SK-N-SH (cell line): ENCODE results near the gene TMEM232. TPM values are rescaled to one million over a fixed set of nuclear protein-coding genes. Genes with fewer than 3 reads are reported as not detected.

Source experiments
- CTCF ChIA-PET: fragments of 300-600, 350-600 bp; formaldehyde crosslinking; extraction: SDS; loops from one replicate; lab custom pipeline; 2021; lab: Yijun Ruan, JAX
- POLR2A ChIA-PET: fragments of 350-600 bp; sonication (Branson Sonifier 250); formaldehyde crosslinking; extraction: SDS; loops from one replicate; lab custom pipeline; 2020; ENCODE audit warnings: antibody characterized with exemption, inconsistent platforms; lab: Yijun Ruan, JAX
- DNase-seq: peaks from one replicate; pipeline ENCODE4 v3.0.0; 2012
- H2AFZ ChIP-seq: fragments of 200-600 bp; sonication (generic); 2 replicates; pipeline ENCODE4 v1.8.1; 2016; ENCODE audit warnings: antibody characterized with exemption, mild to moderate bottlenecking, low read depth
- H3F3A ChIP-seq: fragments of 200-600 bp; sonication (generic); replicated peaks from 2 replicates; pipeline ENCODE3; 2016; ENCODE audit warnings: antibody characterized with exemption, mild to moderate bottlenecking; ENCODE audit not compliant: insufficient read depth
- H3K27ac ChIP-seq, 2 experiments: fragments of 200-500 bp in 1 of 2; fragments of 200-600 bp in 1 of 2; sonication (Bioruptor generic) in 1 of 2; sonication (generic), shearing (Covaris generic) in 1 of 2; 2 replicates each; pipeline versions ENCODE4 v1.5.1 to v1.6.1; 2014 to 2016; ENCODE audit warnings: low read depth in 2 of 2, inconsistent platforms in 1 of 2, low read length in 1 of 2, mild to moderate bottlenecking in 1 of 2, mixed read lengths in 1 of 2
- H3K27me3 ChIP-seq: fragments of 200-600 bp; sonication (generic), shearing (Covaris generic); 2 replicates; pipeline ENCODE4 v1.6.1; 2016; ENCODE audit warnings: mixed run types; ENCODE audit not compliant: insufficient read depth
- H3K36me3 ChIP-seq, 2 experiments: fragments of 200-500 bp in 1 of 2; fragments of 200-600 bp in 1 of 2; sonication (Bioruptor generic) in 1 of 2; sonication (generic) in 1 of 2; replicated peaks in 1 of 2; 2 replicates each; pipeline versions ENCODE3 to v1.5.1; 2014 to 2016; ENCODE audit warnings: low read length in 1 of 2, mild to moderate bottlenecking in 1 of 2; ENCODE audit not compliant: insufficient read depth in 2 of 2, control insufficient read depth in 1 of 2
- H3K4me1 ChIP-seq, 2 experiments: fragments of 200-500 bp in 1 of 2; fragments of 200-600 bp in 1 of 2; sonication (Bioruptor generic) in 1 of 2; sonication (generic), shearing (Covaris generic) in 1 of 2; 2 replicates each; pipeline versions ENCODE4 v1.5.1 to v1.6.1; 2014 to 2016; ENCODE audit warnings: low read depth in 1 of 2, low read length in 1 of 2, mixed run types in 1 of 2; ENCODE audit not compliant: insufficient read depth in 2 of 2, control insufficient read depth in 1 of 2
- H3K4me2 ChIP-seq: fragments of 200-600 bp; sonication (generic), shearing (Covaris generic); 2 replicates; pipeline ENCODE4 v1.6.1; 2017; ENCODE audit warnings: mixed run types
- H3K4me3 ChIP-seq, 2 experiments: fragments of 200-500 bp in 1 of 2; fragments of 200-600 bp in 1 of 2; sonication (Bioruptor generic) in 1 of 2; sonication (generic), shearing (Covaris generic) in 1 of 2; 2 replicates each; pipeline versions ENCODE4 v1.5.1 to v1.8.1; 2014 to 2016; ENCODE audit warnings: low read depth in 2 of 2, inconsistent platforms in 1 of 2, low read length in 1 of 2, mild to moderate bottlenecking in 1 of 2, mixed read lengths in 1 of 2, moderate library complexity in 1 of 2
- H3K79me2 ChIP-seq: fragments of 200-600 bp; sonication (generic); 2 replicates; pipeline ENCODE4 v1.8.1; 2017; ENCODE audit warnings: mild to moderate bottlenecking; ENCODE audit not compliant: insufficient read depth
- H3K9ac ChIP-seq: fragments of 200-600 bp; sonication (generic); 2 replicates; pipeline ENCODE4 v1.6.1; 2017; ENCODE audit warnings: mixed run types
- H3K9me2 ChIP-seq: fragments of 200-600 bp; sonication (generic); 2 replicates; pipeline ENCODE4 v1.6.1; 2017; ENCODE audit warnings: mixed run types
- H3K9me3 ChIP-seq: fragments of 200-600 bp; sonication (generic); 2 replicates; pipeline ENCODE4 v1.6.1; 2017; ENCODE audit warnings: mixed run types, mild to moderate bottlenecking, moderate library complexity
- H4K20me1 ChIP-seq: fragments of 200-600 bp; sonication (generic); 2 replicates; pipeline ENCODE4 v1.6.1; 2017; ENCODE audit warnings: mild to moderate bottlenecking, mixed run types; ENCODE audit not compliant: insufficient read depth
- CHD2 ChIP-seq: fragments of 150-350 bp; IDR thresholded peaks from 2 replicates; pipeline ENCODE4 v1.6.1; 2018; ENCODE audit warnings: low read length; ENCODE audit not compliant: partially characterized antibody
- ELF1 ChIP-seq: IDR thresholded peaks from 2 replicates; pipeline ENCODE4 v1.4.0; 2012
- EP300 ChIP-seq, 2 experiments: IDR thresholded peaks; 2 replicates each; pipeline versions ENCODE4 v1.4.0 to v1.6.1; 2012; ENCODE audit warnings: borderline replicate concordance in 1 of 2, low read depth in 1 of 2, low read length in 1 of 2
- EZH2phosphoT487 ChIP-seq: fragments of 200-600 bp; sonication (generic); IDR thresholded peaks from 2 replicates; pipeline ENCODE4 v1.6.1; 2017; ENCODE audit warnings: low read depth, mixed run types, mild to moderate bottlenecking, antibody characterized with exemption, moderate library complexity, borderline replicate concordance
- GABPA ChIP-seq: IDR thresholded peaks from 2 replicates; pipeline ENCODE4 v1.4.0; 2012; ENCODE audit warnings: low read depth, mild to moderate bottlenecking
- JUND ChIP-seq: IDR thresholded peaks from 2 replicates; pipeline ENCODE4 v1.4.0; 2012
- MEF2A ChIP-seq: IDR thresholded peaks from 2 replicates; pipeline ENCODE4 v1.4.0; 2012; ENCODE audit warnings: low read depth, borderline replicate concordance
- NFIC ChIP-seq: IDR thresholded peaks from 2 replicates; pipeline ENCODE4 v1.4.0; 2012; ENCODE audit warnings: borderline replicate concordance
- NRF1 ChIP-seq: IDR thresholded peaks from 2 replicates; pipeline ENCODE4 v1.6.1; 2012; ENCODE audit warnings: low read depth, mild to moderate bottlenecking, low read length
- POLR2AphosphoS5 ChIP-seq: IDR thresholded peaks from 2 replicates; pipeline ENCODE4 v1.6.1; 2012; ENCODE audit warnings: low read depth, low read length
- RAD21 ChIP-seq: IDR thresholded peaks from 2 replicates; pipeline ENCODE4 v1.6.1; 2012; ENCODE audit warnings: mild to moderate bottlenecking, low read length
- RCOR1 ChIP-seq: fragments of 150-350 bp; IDR thresholded peaks from 2 replicates; pipeline ENCODE4 v1.6.1; 2017; ENCODE audit warnings: antibody characterized with exemption, low read length
- RFX5 ChIP-seq: IDR thresholded peaks from 2 replicates; pipeline ENCODE4 v1.6.1; 2012; ENCODE audit warnings: mild to moderate bottlenecking, improper control_type of control experiment, low read length
- RXRA ChIP-seq: IDR thresholded peaks from 2 replicates; pipeline ENCODE4 v1.4.0; 2012; ENCODE audit warnings: low read depth, mild to moderate bottlenecking, borderline replicate concordance
- SIN3A ChIP-seq: IDR thresholded peaks from 2 replicates; pipeline ENCODE4 v1.6.1; 2012; ENCODE audit warnings: low read depth, mild to moderate bottlenecking, low read length, moderate library complexity, borderline replicate concordance
- SMC3 ChIP-seq: IDR thresholded peaks from 2 replicates; pipeline ENCODE4 v1.6.1; 2012; ENCODE audit warnings: low read depth, low read length, improper control_type of control experiment
- TCF12 ChIP-seq: IDR thresholded peaks from 2 replicates; pipeline ENCODE4 v1.4.0; 2012
- TEAD4 ChIP-seq: IDR thresholded peaks from 2 replicates; pipeline ENCODE4 v1.4.0; 2012; ENCODE audit warnings: mild to moderate bottlenecking, borderline replicate concordance; ENCODE audit not compliant: insufficient read depth
- WGBS: methylation state at CpG from one replicate; pipeline ENCODE4 v1.1.6; 2017; ENCODE audit warnings: low lambda C conversion rate; 5-methylcytosine and 5-hydroxymethylcytosine counted together
- polyA plus RNA-seq, 3 experiments: library from polyadenylated mRNA; depleted of rRNA; stranded (reverse); fragments of >200 nt; gene quantifications; 2 replicates each; pipeline ENCODE4 v1.2.3, GENCODE V29; 2012
- TF ChIP-seq, protein P1 (sequence below): fragments of 150-350 bp; IDR thresholded peaks from 2 replicates; pipeline ENCODE4 v1.6.1; 2017; ENCODE audit warnings: antibody characterized with exemption, low read length, low read depth, borderline replicate concordance
- TF ChIP-seq, protein P2 (sequence below): fragments of 150-350 bp; IDR thresholded peaks from 2 replicates; pipeline ENCODE4 v1.6.1; 2016; ENCODE audit warnings: mild to moderate bottlenecking, low read depth, low read length
- TF ChIP-seq, protein P3 (sequence below): IDR thresholded peaks from 2 replicates; pipeline ENCODE4 v1.4.0; 2012; ENCODE audit warnings: low read depth, borderline replicate concordance

Gene TMEM232
- polyA plus RNA-seq, 1 of the 3 experiments (the other 2 are of a cell fraction) = 0.66 TPM

DNA sequence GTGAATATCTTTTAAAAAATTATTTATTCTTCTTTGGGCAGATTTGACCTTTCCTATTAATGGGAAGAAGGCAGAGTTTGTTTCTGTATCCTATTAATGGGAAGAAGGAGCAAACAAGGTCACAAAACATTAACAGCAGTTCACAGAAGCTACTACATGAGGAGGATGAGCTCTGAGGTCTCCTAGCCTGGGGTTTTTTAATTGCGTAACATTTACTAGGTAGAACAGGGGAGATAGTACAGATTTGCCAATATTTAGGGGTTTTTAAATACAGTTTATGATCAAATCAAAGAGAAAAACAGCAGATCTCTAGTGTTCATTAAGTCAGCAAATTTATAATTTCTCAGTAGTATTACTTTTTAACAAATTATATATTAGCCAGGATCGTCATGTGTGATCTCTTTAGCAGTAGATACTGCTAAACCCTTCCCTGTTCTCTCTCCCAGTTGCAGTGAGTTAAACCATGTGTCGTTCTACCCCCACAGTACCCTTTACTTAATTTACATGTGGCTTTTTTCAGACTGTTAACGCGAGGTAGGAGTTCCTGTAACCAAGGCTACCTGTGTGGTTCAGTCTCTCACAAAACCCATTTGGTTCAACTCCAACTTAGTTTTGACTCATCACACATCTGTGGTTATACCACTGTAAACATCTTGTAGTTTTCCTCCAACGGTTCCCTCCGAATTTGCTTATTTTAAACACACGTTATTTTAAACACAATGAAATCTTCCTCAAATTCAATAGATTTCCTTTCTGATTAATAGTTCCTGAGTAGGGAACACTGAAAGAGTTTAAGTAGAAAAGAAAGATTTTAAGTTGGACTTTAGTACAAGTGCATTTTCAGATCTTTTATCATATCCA is 25.7 kb upstream of the TMEM232 start:
- ChIA-PET POLR2A (no interaction called here), CTCF (interaction anchor here (1.0 kb wide), 1 partner anchor 11 kb away, joined by 3 read pairs; no protein-coding TSS in a partner anchor)
- Histone ChIP-seq H3K4me3 (no peak overlapping the region), H3K9me2 (no peaks in the 10 kb centered on the region), H3K4me1 (no peaks in the 10 kb centered on the region), H3K9ac (no peak overlapping the region), H3K27me3 (no peaks in the 10 kb centered on the region), H3K36me3 (peaks cover 47 to 87% of the 10 kb centered on the region in 2 experiments), H3K4me2 (no peak overlapping the region), H2AFZ (no peak overlapping the region; the same call in 1 of the 2 replicates), H3K9me3 (no peaks in the 10 kb centered on the region), H3K79me2 (no peaks in the 10 kb centered on the region), H3K27ac (no peak overlapping the region), H4K20me1 (no peaks in the 10 kb centered on the region), H3F3A (peaks cover 18% of the 10 kb centered on the region)
- TF ChIP-seq, protein P1, sequence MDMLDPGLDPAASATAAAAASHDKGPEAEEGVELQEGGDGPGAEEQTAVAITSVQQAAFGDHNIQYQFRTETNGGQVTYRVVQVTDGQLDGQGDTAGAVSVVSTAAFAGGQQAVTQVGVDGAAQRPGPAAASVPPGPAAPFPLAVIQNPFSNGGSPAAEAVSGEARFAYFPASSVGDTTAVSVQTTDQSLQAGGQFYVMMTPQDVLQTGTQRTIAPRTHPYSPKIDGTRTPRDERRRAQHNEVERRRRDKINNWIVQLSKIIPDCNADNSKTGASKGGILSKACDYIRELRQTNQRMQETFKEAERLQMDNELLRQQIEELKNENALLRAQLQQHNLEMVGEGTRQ = no peak
- no peak for TF ChIP-seq TCF12
- 95% methylated on average over 8 of the region's 8 CpGs for WGBS
- no peak for DNase-seq

DNA sequence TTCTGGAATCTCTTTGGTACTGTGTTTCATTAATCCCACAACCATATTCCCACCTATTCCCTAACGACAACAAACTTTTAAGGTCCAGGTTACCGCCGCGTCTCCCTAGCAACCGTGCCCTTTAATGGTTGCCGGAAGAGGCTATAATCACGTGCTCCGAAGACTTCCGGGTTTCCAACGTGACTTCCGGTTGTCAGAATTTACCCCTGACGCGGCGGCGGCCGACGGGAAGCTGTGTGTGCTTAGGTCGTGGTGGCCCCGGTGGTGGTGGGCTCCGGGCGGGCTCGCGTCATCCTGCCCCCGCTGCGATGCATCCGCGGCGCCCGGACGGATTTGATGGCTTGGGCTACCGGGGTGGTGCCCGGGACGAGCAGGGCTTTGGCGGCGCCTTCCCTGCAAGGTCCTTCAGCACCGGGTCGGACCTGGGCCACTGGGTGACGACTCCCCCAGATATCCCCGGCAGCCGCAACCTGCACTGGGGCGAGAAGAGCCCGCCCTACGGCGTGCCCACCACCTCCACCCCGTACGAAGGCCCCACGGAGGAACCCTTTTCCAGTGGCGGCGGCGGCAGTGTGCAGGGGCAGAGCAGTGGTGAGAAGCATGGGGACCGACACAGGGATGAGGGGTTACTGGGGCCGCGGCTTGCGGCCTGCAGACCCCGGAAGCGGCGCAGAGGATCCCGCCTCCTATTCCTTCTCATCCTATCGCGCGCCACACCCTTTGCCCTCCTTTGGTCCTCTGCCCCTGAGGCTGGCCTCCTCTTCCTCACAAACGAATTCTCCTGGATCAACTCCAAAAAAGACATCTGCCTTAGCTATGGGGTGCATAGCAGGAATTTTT is 12.6 kb upstream of the TMEM232 start, which contains the start of gene SLC25A46:
Gene SLC25A46 (plus strand): TSS at position 196 of the 840 bp plus-strand sequence. CDS start 113 bp downstream, at position 309.
- H2AFZ ChIP-seq = peak within 1 kb of the TSS; percentile 90
- peaks cover 16 to 17% of the 10 kb centered on the region in 2 experiments for H3K36me3 ChIP-seq
- H3K9ac ChIP-seq = peak within 1 kb of the TSS; percentile 59
- POLR2A ChIA-PET = interaction anchor here (1.3 to 1.4 kb wide), 2 partner anchors 12 to 126 kb away, joined by 3 read pairs; no protein-coding TSS in a partner anchor
- 1% methylated on average over 44 of the region's 62 CpGs for WGBS
- CTCF ChIA-PET = interaction anchor here (0.9 to 4.0 kb wide), 2 partner anchors 17 to 755 kb away, joined by 3 to 22 read pairs; no protein-coding TSS in a partner anchor
- peak within 1 kb of the TSS; percentile 79 for H3K4me2 ChIP-seq
- H3K9me2 ChIP-seq = no peaks in the 10 kb centered on the region
- H3F3A ChIP-seq = peaks cover 8% of the 10 kb centered on the region
- DNase-seq = peak; percentile 85
- no peaks in the 10 kb centered on the region for H3K9me3 ChIP-seq
- H4K20me1 ChIP-seq = no peaks in the 10 kb centered on the region
- H3K4me1 ChIP-seq = no peaks in the 10 kb centered on the region; a peak in 1 of 4 replicates
- H3K4me3 ChIP-seq = peak within 1 kb of the TSS; percentile 57 to 74
- H3K27me3 ChIP-seq = no peaks in the 10 kb centered on the region
- H3K79me2 ChIP-seq = peaks cover 43% of the 10 kb centered on the region
- H3K27ac ChIP-seq = peak within 1 kb of the TSS; percentile 77 to 85
- TF ChIP-seq, protein P2, sequence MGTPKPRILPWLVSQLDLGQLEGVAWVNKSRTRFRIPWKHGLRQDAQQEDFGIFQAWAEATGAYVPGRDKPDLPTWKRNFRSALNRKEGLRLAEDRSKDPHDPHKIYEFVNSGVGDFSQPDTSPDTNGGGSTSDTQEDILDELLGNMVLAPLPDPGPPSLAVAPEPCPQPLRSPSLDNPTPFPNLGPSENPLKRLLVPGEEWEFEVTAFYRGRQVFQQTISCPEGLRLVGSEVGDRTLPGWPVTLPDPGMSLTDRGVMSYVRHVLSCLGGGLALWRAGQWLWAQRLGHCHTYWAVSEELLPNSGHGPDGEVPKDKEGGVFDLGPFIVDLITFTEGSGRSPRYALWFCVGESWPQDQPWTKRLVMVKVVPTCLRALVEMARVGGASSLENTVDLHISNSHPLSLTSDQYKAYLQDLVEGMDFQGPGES = no peak
- TF ChIP-seq MEF2A = no peak
- no peak for TF ChIP-seq RAD21
- peak; percentile 76; the same call in 1 of the 2 replicates for TF ChIP-seq POLR2AphosphoS5
- no peak for TF ChIP-seq EZH2phosphoT487
- peak; percentile 97 for TF ChIP-seq ELF1
- no peak for TF ChIP-seq RCOR1
- peak; percentile 48; the same call in 1 of the 2 replicates for TF ChIP-seq NFIC
- TF ChIP-seq SIN3A = peak; percentile 95
- TF ChIP-seq GABPA = peak; percentile 94
- no peak for TF ChIP-seq SMC3
- TF ChIP-seq, protein P3, sequence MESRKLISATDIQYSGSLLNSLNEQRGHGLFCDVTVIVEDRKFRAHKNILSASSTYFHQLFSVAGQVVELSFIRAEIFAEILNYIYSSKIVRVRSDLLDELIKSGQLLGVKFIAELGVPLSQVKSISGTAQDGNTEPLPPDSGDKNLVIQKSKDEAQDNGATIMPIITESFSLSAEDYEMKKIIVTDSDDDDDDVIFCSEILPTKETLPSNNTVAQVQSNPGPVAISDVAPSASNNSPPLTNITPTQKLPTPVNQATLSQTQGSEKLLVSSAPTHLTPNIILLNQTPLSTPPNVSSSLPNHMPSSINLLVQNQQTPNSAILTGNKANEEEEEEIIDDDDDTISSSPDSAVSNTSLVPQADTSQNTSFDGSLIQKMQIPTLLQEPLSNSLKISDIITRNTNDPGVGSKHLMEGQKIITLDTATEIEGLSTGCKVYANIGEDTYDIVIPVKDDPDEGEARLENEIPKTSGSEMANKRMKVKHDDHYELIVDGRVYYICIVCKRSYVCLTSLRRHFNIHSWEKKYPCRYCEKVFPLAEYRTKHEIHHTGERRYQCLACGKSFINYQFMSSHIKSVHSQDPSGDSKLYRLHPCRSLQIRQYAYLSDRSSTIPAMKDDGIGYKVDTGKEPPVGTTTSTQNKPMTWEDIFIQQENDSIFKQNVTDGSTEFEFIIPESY = no peak
- TF ChIP-seq TEAD4 = no peak
- TF ChIP-seq CHD2 = peak; percentile 22
- peak; percentile 29; the same call in 1 of the 2 replicates for TF ChIP-seq TCF12
- TF ChIP-seq RXRA = no peak
- no peak for TF ChIP-seq JUND
- TF ChIP-seq NRF1 = no peak
- no peak for TF ChIP-seq RFX5
- TF ChIP-seq EP300 (IDR thresholded peaks at IDR 0.05; ENCODE audit: borderline replicate concordance in 1 of 2, low read depth in 1 of 2, low read length in 1 of 2) = no peak
